H54 (cell line): ENCODE data around the gene SOX6.

Experiments
- DNase-seq: peaks from one replicate; pipeline ENCODE4 v3.0.0; 2011; ENCODE audit warnings: low spot score, mixed read lengths; ENCODE audit not compliant: insufficient read length
- FAIRE-seq: peaks from 3 replicates; lab custom pipeline; 2011; peaks lifted over from hg19 to GRCh38; lab: Jason Lieb, UNC
- POLR2A ChIP-seq: IDR thresholded peaks from 2 replicates; pipeline ENCODE4 v1.6.1; 2011; ENCODE audit warnings: low read depth, mild to moderate bottlenecking, low read length

SOX6 gene

GRCh38 chr11:16002942-16003341, 353.4 kb downstream of the SOX6 start:
- no peak for FAIRE-seq
- no peak for TF ChIP-seq POLR2A
- no peak for DNase-seq

- TF ChIP-seq POLR2A = no peak
- DNase-seq = no peak
These were observed 354.4 kb downstream of the SOX6 start for GRCh38 chr11:16001899-16002426.

DNA sequence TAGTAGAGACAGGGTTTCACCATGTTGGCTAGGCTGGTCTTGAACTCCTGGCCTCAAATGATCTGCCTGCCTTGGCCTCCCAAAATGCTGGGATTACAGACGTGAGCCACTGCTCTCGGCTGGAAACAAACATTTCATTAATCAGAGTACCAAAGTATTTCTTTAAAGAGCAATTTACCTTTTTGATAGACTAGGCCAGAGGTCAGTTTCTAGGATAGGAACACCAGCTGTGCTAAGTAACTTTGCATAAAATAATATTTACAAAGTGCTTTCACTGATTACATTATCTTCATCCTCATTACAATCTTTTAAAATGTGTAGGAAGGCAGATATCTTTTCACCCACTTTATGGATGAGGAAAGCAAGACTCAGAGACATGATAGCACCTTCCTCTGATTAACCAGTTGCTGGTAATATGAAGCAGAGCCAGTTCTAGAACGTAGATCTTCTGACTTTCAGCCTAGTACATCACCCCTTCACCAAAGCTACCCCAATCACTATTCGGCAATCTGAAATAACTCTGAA, 355.2 kb downstream of the SOX6 start:
- FAIRE-seq = no peak
- no peak for DNase-seq
- no peak for TF ChIP-seq POLR2A

More at GRCh38 chr11:16001899-16002426, 354.4 kb downstream of the SOX6 start:
- no peak for FAIRE-seq

DNA sequence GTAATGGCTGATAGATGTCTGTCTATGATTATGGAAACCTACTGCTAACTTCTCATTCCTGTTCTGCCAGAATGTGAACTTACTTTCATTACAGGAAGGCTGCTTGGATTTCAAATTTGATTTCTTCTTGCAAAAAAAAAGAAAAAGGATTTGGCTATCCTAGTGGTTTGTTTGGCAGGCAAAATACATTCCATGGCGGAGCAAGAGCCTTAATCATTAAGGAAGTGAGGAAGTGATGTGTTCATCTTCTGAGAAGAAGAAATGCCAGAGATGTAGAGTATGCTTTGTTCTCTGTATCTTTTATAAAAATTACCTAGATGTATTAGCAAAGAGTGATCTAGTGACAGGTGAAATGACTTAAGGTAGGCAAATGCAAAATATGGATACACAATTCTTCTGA, 356.3 kb downstream of the SOX6 start:
- DNase-seq (no peak), FAIRE-seq (no peak)
- TF ChIP-seq POLR2A = no peak

DNA sequence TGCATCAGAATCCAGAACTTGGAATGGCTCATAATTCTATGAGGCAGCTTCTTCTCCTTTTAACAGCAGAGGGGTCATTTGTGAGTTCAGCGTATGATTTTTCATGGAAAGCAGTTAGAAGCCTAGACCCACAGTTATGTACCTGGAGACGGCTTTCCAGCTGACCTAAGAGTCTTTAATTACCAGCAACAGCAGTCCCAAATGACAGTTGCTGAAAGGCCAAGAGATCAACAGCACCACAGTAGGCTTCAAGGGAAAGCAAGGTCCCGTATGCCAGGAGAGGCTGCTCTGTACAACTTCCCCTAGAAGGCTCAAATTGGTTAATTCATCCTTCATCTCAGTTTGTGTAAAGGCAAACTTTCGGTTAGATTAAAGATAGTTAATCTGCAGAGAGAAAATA, 363.0 kb downstream of the SOX6 start:
- no peak for TF ChIP-seq POLR2A
- FAIRE-seq (no peak), DNase-seq (no peak)

DNA sequence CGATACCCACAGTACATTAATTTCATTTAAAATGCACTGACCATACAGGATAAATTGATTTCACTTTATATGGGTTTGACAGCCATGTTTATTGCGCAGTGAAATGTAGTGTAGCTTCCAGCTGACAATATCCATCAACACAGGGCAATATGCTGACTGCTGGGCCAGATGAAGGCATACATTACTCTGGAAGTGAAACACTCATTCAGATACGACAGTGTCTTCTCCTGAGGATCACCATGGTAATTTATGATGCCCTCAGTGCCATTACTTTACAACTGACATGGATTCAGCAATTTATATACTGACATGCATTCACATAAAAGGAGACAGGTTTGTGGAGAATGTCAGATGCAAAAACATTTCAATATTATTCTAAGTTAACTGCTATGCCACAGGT, 365.1 kb downstream of the SOX6 start:
- no peak for FAIRE-seq
- no peak for TF ChIP-seq POLR2A
- DNase-seq = no peak

DNA sequence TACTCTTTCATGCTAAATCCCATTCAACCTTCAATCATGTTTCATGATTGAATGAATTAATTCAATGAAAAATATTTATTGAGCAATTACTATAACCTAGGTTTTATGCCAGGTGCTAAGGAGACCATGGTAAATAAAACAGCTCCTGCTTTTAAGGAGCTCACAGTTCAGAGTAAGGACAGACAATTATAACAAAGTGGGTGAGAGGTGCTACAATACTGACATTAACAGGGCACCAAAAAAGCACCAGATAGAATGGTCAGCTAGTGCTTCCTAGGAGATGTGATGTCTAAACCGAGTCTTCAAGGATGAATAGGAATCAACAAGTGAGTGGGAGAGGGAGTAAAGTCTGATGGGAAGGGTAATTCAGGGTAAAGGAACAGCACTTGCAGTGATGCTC, 366.7 kb downstream of the SOX6 start:
- TF ChIP-seq POLR2A = no peak
- FAIRE-seq (no peak), DNase-seq (no peak)

GRCh38 chr11:15988693-15989231, 367.6 kb downstream of the SOX6 start:
- TF ChIP-seq POLR2A = no peak
- no peak for FAIRE-seq
- no peak for DNase-seq

- FAIRE-seq = no peak
- no peak for TF ChIP-seq POLR2A
- DNase-seq = no peak
These were observed 368.3 kb downstream of the SOX6 start for GRCh38 chr11:15988016-15988550.

DNA sequence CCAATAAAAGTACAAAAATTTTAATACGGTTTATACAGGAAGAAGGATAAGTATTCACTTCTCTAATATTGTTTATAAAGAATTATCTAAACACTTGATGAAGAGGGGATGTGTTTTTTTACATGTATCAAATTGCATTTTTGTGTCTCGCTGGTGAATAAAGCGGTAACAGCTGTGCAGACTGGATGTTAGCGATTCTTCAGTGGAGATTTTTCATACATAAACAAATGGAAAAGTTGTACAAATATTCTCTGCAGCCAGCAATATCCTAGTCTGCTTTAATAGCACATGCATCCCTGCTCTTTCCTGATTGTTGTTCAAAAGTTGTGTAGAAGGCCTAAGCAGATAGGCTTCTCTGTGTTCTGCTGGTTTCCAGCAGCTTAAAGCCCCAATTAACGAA, 369.3 kb downstream of the SOX6 start:
- TF ChIP-seq POLR2A = no peak
- DNase-seq = no peak
- no peak for FAIRE-seq

DNA sequence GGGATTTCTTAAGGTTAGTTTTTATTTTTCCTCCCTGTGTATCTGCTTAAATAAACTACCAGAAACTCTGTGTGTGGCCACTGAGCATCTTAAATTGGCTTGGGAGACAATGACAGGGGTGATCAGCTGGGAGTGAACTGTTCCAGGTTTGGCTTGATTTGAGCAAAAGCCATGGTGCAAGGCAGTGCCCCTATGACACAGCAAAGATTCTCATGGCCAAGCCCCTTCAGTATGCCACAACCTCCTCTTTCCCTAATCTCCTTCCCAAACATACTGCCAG, 370.5 kb downstream of the SOX6 start:
- FAIRE-seq = no peak
- TF ChIP-seq POLR2A = no peak
- no peak for DNase-seq

DNA sequence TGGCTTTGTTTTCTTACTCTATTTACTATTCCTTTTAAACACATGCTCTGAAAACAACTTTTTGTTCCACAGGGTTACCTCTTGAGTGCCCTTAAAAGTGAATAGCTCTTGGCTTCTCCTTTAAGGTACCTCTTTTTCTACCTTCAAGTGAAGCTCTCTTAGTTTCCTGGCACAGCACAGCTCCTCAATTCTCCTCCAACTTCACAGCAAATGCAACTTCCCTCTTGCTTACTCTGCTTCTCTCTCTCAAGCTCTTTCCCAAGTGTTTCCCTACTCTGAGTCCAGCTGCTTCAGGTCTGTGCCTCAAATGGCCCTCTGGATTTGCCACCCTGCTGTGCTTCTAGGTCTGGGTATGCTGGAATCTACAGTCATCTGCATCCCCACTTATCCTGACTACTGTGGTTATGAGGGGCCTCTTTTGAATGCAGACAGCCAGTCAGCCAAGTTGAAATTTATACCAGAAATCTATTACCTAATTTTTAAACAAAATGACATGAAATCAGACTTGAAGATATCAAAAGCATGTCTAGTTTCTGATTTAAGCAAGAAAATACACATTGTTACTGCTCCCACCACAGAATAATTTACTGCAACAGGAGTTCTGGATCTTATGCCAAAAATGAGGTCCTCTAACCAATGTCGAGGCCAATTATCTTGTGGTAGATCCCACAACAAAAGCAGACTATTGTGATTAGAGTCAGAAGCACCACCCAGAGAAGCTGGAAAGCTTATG, 371.1 kb downstream of the SOX6 start:
- FAIRE-seq (no peak), DNase-seq (no peak)
- TF ChIP-seq POLR2A = no peak

DNA sequence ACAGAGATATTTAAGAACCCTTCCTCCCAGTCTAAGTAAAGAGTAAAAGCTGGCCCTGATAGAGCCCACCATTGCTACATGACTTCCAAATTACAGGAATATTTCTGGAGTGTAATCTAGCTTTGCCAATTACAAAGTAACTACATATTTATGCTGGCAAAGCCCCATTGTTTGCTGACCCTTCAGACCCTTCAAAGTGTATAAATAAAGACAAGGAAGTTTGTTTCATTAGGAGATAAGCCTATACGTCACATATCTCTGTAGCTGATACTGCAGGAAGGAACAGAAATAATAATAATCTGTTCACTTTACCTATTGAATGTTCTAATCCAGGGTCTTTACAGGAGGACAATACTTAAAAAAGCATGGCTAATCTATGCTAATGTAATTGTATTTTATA, 375.1 kb downstream of the SOX6 start:
- TF ChIP-seq POLR2A = no peak
- FAIRE-seq = no peak

DNA sequence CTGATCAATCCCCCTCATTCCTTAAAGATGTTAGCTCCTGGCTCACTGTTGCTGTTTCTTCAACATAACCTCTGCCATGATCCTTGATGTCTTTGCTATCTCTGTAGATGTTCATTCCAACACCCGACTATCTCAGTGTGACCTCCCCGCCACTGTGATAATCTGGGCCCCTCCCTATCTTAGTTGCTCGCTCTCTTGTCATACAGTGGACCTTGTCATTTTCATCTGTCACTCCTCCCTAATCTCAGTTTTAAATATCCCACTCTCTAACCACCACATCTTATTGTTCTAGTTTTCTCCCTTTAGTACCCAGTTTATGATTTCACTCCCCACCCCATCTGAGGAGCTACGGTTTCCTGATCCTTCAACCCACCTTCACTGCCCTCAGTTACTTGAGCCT, 379.2 kb downstream of the SOX6 start:
- TF ChIP-seq POLR2A = no peak
- FAIRE-seq = no peak

More for the DNA sequence above, 375.1 kb downstream of the SOX6 start:
- no peak for DNase-seq

More for the DNA sequence above, 379.2 kb downstream of the SOX6 start:
- no peak for DNase-seq
